ENCODE results near the gene BCAP29.

DNA sequence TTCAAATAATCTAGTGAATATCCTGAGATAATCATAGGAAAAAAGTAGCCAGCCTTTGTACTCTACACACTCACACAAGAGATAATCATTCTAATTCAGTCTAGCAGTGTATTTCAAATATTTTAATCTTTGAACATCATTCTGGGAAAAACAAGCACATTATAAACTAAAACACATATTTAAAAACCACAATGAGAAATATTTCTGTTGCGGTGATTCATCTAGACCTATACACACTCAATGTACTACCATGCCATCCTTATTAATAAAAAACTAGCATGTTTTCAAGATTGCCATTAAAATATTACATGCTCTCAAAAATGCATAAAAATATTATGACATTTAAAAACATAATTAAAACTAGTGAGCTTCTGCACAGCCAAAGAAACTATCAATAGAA is 28.1 kb upstream of the BCAP29 start:
- TF ChIP-seq EP300 (IDR thresholded peaks at IDR 0.05; ENCODE audit: borderline replicate concordance) = no peak
- TF ChIP-seq YY1 (IDR thresholded peaks at IDR 0.05; ENCODE audit: low read depth) = no peak
- no peak for TF ChIP-seq TEAD4 (IDR thresholded peaks at IDR 0.05)
- TF ChIP-seq ZBTB7A (IDR thresholded peaks at IDR 0.05; ENCODE audit: low read depth) = no peak
- no peak for TF ChIP-seq RAD21 (IDR thresholded peaks at IDR 0.05; ENCODE audit: low read depth)
- no peak for TF ChIP-seq NFIC (IDR thresholded peaks at IDR 0.05)
- TF ChIP-seq FOXM1 (IDR thresholded peaks at IDR 0.05; ENCODE audit: borderline replicate concordance, low read depth) = no peak
- TF ChIP-seq, protein P1, sequence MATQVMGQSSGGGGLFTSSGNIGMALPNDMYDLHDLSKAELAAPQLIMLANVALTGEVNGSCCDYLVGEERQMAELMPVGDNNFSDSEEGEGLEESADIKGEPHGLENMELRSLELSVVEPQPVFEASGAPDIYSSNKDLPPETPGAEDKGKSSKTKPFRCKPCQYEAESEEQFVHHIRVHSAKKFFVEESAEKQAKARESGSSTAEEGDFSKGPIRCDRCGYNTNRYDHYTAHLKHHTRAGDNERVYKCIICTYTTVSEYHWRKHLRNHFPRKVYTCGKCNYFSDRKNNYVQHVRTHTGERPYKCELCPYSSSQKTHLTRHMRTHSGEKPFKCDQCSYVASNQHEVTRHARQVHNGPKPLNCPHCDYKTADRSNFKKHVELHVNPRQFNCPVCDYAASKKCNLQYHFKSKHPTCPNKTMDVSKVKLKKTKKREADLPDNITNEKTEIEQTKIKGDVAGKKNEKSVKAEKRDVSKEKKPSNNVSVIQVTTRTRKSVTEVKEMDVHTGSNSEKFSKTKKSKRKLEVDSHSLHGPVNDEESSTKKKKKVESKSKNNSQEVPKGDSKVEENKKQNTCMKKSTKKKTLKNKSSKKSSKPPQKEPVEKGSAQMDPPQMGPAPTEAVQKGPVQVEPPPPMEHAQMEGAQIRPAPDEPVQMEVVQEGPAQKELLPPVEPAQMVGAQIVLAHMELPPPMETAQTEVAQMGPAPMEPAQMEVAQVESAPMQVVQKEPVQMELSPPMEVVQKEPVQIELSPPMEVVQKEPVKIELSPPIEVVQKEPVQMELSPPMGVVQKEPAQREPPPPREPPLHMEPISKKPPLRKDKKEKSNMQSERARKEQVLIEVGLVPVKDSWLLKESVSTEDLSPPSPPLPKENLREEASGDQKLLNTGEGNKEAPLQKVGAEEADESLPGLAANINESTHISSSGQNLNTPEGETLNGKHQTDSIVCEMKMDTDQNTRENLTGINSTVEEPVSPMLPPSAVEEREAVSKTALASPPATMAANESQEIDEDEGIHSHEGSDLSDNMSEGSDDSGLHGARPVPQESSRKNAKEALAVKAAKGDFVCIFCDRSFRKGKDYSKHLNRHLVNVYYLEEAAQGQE (IDR thresholded peaks at IDR 0.05; ENCODE audit: low read depth) = no peak
- no peak for TF ChIP-seq TAF1 (IDR thresholded peaks at IDR 0.05; ENCODE audit: low read depth)

Measured in Ishikawa (cell line).